Activated T-cell treated with anti-CD3 and anti-CD28 coated beads, Interleukin-2, amount 50 U/mL, for 1 hour (primary cell): Measurements from ENCODE around the gene P2RY4.
"Not testable (repeated sequence)": the region's sequence is repeated elsewhere in the genome, so short reads cannot be mapped to it uniquely, and the experiment has no call there.

Source experiments
- DNase-seq: peaks from one replicate; pipeline ENCODE4 v3.0.0-alpha.2; 2020

The P2RY4 gene

DNA sequence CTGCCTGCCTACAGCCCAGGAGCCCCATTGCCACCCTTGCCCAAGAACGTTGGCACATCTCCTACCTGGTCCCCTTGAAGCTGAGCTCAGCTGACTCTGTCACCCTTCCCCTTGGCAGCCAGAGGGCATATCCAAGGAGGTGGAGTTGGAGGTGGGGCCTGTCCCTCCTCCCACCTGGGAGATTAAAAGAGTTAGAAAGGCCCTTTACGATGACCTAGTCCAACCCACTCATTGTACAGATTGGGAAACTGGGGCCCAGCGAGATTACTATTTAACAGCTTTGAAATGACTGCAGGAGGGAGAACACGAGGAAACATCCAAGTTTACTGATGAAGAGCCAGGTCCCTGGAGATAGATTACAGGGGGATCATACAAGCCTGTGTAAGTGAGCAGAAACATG, at the start of gene P2RY4:
Gene P2RY4, minus strand, starts transcription at position 101 of the 400 bp plus-strand sequence. CDS start 580 bp downstream, outside the sequence.
- DNase-seq = no peak

GRCh38 chrX:70301716-70302115, 41.7 kb upstream of the P2RY4 start:
- DNase-seq = no peak

DNA sequence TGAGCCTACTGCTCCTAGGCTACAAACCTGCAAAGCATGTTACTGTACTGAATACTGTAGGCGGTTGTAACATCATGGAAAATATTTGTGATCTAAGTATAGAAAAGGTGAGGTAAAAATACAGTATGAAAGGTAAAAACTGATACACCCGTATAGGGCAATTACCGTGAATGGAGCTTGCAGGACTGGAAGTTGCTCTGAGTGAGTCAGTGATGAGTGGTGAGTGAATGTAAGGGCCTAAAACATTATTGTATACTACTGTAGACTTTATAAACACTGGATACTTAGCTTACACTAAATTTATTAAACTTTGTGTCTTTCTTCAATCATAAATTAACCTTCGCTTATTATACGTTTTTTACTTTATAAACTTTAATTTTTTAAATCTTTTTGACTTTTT, 33.6 kb upstream of the P2RY4 start:
- DNase-seq = no peak

GRCh38 chrX:70292788-70293187, 32.8 kb upstream of the P2RY4 start:
- no peak for DNase-seq

GRCh38 chrX:70289793-70290770, 30.1 kb upstream of the P2RY4 start, which contains the start of the genes KIF4A and PDZD11:
Gene KIF4A, plus strand, starts transcription at chrX:70290104. Its CDS starts 355 bp downstream, at chrX:70290459.
Gene PDZD11, minus strand, starts transcription at chrX:70289927. Its CDS starts 586 bp downstream, at chrX:70289341.
- peak; percentile 74 for DNase-seq

GRCh38 chrX:70289168-70289792, 29.3 kb upstream of the P2RY4 start:
- DNase-seq = no peak

- no peak for DNase-seq
Observed at GRCh38 chrX:70281951-70282350, 21.9 kb upstream of the P2RY4 start, which contains the start of gene RAB41. Gene RAB41, plus strand, starts transcription at chrX:70282172. Its CDS starts 46 bp downstream, at chrX:70282218.

GRCh38 chrX:70280573-70280972, 20.6 kb upstream of the P2RY4 start:
- no peak for DNase-seq

GRCh38 chrX:70279081-70279480, 19.1 kb upstream of the P2RY4 start:
- no peak for DNase-seq

- not testable (repeated sequence) for DNase-seq
Observed at GRCh38 chrX:70274029-70274428, 14.0 kb upstream of the P2RY4 start.

- no peak for DNase-seq
Observed at GRCh38 chrX:70268034-70268433, 8.0 kb upstream of the P2RY4 start, which contains the start of gene ARR3. Gene ARR3, plus strand, starts transcription at chrX:70268334. Its CDS starts 1,052 bp downstream, at chrX:70269386.

DNA sequence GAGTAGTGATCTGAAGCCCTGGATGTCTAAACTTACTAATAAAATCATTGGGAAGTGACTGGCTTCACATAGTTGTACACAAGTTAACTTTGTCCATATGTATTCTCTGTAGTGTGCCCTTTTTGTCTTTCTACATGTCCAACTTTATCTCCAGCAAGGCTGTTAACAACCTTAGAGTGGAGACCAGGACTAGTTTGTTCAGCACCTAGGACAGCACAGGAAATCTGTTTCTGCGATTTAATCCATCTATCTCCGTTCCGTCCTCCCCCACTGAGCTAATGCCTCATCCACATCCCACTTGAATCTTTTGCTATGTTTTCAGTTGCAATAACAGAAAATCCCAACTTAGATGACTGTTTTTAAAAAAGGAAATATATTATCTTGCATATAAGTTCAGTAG, 4.8 kb upstream of the P2RY4 start:
- no peak for DNase-seq

GRCh38 chrX:70262952-70263567, 3.1 kb upstream of the P2RY4 start:
- no peak for DNase-seq

DNA sequence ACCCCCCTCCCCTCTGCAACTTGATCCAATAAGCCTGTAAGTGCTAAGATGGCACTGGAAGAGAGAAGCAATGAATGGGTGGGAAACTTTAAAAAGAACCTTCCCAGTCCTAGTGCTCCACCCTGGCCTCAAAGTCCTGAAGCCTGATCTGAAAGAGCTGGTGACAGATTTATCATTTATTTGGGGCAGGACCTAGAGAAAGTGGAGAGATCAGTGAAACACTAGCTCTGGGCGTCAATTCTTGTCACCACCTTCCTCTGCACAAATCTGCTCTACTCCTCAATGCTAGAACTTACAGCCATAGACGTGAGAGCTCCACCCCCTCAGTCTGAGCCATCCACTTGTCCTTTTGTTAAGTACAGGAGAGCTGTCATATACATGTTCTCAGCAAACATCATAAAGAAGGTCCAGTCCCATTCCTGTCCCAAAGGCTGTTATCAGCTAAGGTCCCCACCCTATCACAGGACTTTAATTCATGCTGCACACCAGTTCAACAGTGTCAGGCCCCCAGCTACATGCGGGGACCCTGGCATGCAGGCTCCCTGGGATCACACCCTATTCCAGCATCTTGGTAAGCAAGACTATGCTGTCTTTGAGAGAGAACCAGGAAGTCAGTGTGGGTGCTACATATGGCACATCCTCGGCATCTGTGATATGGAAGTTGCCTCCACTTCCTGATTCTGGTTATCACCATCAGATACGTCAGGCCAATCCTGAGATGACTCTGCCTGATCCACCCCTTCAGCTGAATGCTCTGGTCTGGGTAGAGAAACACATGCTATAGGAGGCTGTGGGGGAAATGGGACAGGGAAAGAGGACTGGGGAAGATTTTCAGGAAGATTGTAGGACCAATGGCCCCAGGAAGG, 2.3 kb downstream of the P2RY4 start:
- no peak for DNase-seq

DNA sequence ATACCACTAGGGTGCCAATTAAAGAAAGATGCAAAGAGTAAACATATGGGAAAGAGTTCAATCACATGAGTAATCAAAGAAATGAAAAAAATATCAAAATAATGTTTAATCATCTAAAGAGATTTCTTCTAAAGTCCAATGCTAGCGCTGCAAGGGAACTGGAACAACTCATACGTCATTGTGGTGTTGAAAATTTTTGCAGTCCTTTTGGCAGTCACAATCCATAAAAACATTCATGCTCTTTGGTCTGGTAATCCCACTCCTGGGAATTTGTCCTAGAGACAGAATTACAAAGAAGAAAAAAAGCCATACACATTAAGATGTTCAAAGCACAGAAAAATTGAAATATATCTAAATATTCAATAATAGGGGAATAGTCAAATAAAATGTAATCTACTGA, 4.6 kb downstream of the P2RY4 start:
- no peak for DNase-seq

DNA sequence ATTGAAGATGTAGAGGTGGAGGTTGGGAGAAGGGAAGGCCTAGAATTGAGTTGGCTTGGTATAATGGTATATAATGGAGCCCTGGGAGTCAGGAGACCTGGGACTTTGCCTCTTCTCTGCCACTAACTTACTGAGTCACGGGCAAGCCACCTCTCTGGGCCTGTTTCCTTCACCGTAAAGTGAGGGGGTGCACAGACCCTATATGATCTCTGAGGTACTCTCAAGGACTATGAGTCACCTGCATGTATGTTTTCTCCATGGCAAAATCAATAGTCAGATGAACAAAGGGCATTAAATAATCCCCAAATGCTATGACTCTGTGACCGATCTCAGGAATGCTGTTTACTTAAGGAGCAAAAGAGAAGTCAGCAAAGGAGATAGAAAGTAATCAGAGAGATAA, 5.1 kb downstream of the P2RY4 start:
- no peak for DNase-seq

GRCh38 chrX:70254063-70254400, 6.0 kb downstream of the P2RY4 start:
- DNase-seq = no peak

- DNase-seq = no peak
Observed at GRCh38 chrX:70253377-70254062, 6.5 kb downstream of the P2RY4 start.

GRCh38 chrX:70252491-70252890, 7.5 kb downstream of the P2RY4 start:
- no peak for DNase-seq

GRCh38 chrX:70247252-70247651, 12.8 kb downstream of the P2RY4 start:
- DNase-seq = no peak

GRCh38 chrX:70244881-70245280, 15.1 kb downstream of the P2RY4 start:
- DNase-seq = no peak

- DNase-seq = not testable (repeated sequence)
Observed at GRCh38 chrX:70243601-70244000, 16.4 kb downstream of the P2RY4 start.
